DOHH2 (cell line): ENCODE data around the gene METTL24.

Experiments
- H3F3A ChIP-seq: fragments of 200-600 bp; sonication (generic), shearing (Covaris generic); 2 replicates; pipeline ENCODE4 v1.6.0; 2016; ENCODE audit warnings: antibody characterized with exemption, mild to moderate bottlenecking; ENCODE audit not compliant: control insufficient read depth, insufficient read depth
- H3K27ac ChIP-seq: fragments of 200-600 bp; sonication (generic); 2 replicates; pipeline ENCODE4 v1.5.1; 2014; ENCODE audit warnings: low read depth, mild to moderate bottlenecking, low read length, moderate library complexity
- H3K27me3 ChIP-seq: fragments of 200-600 bp; sonication (generic); 2 replicates; pipeline ENCODE4 v1.6.1; 2014; ENCODE audit warnings: mild to moderate bottlenecking, low read length, mixed read lengths; ENCODE audit not compliant: control insufficient read depth
- H3K36me3 ChIP-seq: fragments of 200-600 bp; sonication (generic); 2 replicates; pipeline ENCODE4 v1.6.1; 2014; ENCODE audit warnings: mild to moderate bottlenecking, low read length, moderate library complexity, mixed read lengths; ENCODE audit not compliant: control insufficient read depth
- H3K4me1 ChIP-seq: fragments of 200-600 bp; sonication (generic); 2 replicates; pipeline ENCODE4 v1.6.1; 2014; ENCODE audit warnings: mild to moderate bottlenecking, low read length, mixed read lengths; ENCODE audit not compliant: control insufficient read depth
- H3K4me2 ChIP-seq: fragments of 200-600 bp; sonication (generic); 2 replicates; pipeline ENCODE4 v1.6.0; 2014; ENCODE audit warnings: mild to moderate bottlenecking, low read length, moderate library complexity
- H3K4me3 ChIP-seq: fragments of 200-600 bp; sonication (generic); 2 replicates; pipeline ENCODE4 v1.5.1; 2014; ENCODE audit warnings: mild to moderate bottlenecking, low read length, mixed read lengths
- H3K79me2 ChIP-seq: fragments of 200-600 bp; sonication (generic); 2 replicates; pipeline ENCODE4 v1.6.1; 2014; ENCODE audit warnings: mild to moderate bottlenecking, low read length, mixed read lengths; ENCODE audit not compliant: control insufficient read depth
- H3K9me2 ChIP-seq: fragments of 200-600 bp; sonication (generic); replicated peaks from 2 replicates; pipeline ENCODE4 v1.6.1; 2014; ENCODE audit warnings: mild to moderate bottlenecking, low read length, mixed read lengths; ENCODE audit not compliant: control insufficient read depth
- H3K9me3 ChIP-seq: fragments of 200-600 bp; sonication (generic); 2 replicates; pipeline ENCODE4 v1.6.1; 2014; ENCODE audit warnings: antibody characterized with exemption, low read length, mixed read lengths; ENCODE audit not compliant: control insufficient read depth, insufficient read depth
- H4K20me1 ChIP-seq: fragments of 200-600 bp; sonication (generic); 2 replicates; pipeline ENCODE4 v1.6.0; 2014; ENCODE audit warnings: low read depth, mild to moderate bottlenecking, antibody characterized with exemption, low read length, moderate library complexity; ENCODE audit not compliant: control insufficient read depth, insufficient read depth
- EZH2phosphoT487 ChIP-seq: fragments of 200-600 bp; sonication (generic); IDR thresholded peaks from 2 replicates; pipeline ENCODE4 v1.6.1; 2017; ENCODE audit warnings: borderline replicate concordance, mild to moderate bottlenecking, antibody characterized with exemption, low read length, moderate library complexity, mixed read lengths
- TF ChIP-seq, protein P1 (sequence below): fragments of 200-600 bp; sonication (generic); IDR thresholded peaks from one replicate; pipeline ENCODE4 v1.5.1; 2014; ENCODE audit warnings: antibody characterized with exemption, mild to moderate bottlenecking, low read depth, low read length; ENCODE audit not compliant: poor library complexity, severe bottlenecking

Gene METTL24

DNA sequence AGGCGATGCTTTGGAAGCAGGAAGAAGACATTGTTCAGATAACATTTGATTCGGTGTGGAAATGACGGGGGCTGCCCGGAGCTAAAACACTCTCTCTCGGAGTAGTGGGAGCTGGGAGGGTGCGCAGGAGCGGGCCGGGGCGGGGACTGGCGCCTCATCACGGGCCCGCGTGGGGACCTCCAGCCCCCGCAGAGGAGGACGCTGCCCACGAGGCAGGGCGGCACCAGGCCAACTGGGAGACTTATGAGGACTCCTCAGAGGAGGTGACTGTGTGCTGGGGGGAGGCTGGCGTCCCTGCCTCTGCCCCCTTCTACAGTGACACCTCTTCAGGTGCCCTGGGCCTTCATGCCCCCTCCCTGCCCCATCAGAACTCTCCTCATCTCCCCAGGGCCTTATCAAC, 42.1 kb upstream of the METTL24 start:
- Histone ChIP-seq H3K4me3 (no peak overlapping the region), H3K9me3 (no peaks in the 10 kb centered on the region), H3K36me3 (no peaks in the 10 kb centered on the region), H3F3A (no peaks in the 10 kb centered on the region), H4K20me1 (no peaks in the 10 kb centered on the region), H3K79me2 (no peaks in the 10 kb centered on the region), H3K27ac (no peak overlapping the region), H3K27me3 (peaks cover 8% of the 10 kb centered on the region; the same call in 1 of the 2 replicates), H3K4me1 (no peaks in the 10 kb centered on the region), H3K9me2 (no peaks in the 10 kb centered on the region), H3K4me2 (no peak overlapping the region)
- no peak for TF ChIP-seq EZH2phosphoT487
- TF ChIP-seq, protein P1, sequence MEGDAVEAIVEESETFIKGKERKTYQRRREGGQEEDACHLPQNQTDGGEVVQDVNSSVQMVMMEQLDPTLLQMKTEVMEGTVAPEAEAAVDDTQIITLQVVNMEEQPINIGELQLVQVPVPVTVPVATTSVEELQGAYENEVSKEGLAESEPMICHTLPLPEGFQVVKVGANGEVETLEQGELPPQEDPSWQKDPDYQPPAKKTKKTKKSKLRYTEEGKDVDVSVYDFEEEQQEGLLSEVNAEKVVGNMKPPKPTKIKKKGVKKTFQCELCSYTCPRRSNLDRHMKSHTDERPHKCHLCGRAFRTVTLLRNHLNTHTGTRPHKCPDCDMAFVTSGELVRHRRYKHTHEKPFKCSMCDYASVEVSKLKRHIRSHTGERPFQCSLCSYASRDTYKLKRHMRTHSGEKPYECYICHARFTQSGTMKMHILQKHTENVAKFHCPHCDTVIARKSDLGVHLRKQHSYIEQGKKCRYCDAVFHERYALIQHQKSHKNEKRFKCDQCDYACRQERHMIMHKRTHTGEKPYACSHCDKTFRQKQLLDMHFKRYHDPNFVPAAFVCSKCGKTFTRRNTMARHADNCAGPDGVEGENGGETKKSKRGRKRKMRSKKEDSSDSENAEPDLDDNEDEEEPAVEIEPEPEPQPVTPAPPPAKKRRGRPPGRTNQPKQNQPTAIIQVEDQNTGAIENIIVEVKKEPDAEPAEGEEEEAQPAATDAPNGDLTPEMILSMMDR = no peak

DNA sequence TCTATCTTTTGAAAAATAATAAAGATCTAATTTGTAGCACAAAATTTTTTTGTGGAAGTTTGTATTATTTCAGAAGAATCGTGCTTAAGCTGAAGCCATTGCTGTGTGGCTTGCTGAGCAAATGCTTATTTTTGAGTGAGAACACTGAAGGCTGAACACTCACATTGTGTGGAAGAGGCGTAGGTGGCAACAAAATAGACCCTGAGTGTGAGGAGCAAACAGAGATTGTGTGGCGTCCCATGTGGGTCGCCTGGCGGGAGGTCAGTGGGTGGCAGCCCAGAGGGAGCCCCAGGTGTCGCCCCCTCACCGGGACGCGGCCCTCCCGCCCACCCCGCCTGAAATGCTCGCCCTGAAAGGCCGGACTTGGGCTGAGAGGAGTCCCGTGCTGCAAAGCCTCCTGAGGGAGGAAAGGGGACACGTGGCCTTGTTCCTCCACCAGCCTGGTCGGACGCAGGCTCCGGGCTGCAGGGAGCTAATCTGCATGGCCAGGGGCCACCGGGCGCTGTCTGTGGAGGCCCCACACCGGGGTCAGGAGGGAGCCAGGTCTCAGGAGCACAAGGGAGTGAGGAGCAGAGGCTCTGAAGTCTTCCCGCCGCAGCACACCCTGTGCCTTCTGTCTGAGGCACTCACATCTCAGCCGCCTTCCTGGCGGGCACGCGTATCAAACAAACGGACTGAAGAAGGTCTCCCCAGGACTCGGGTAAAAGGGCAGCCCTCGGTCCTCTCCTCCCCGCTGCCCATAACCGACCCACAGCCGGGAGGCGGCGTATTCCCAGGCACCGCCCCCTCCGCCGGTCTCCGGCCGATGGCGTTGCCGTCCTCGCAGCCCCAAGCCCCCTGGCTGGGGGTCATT, 41.3 kb upstream of the METTL24 start:
- peaks cover 5% of the 10 kb centered on the region; the same call in 1 of the 2 replicates for H3K27me3 ChIP-seq
- no peaks in the 10 kb centered on the region for H3K79me2 ChIP-seq
- no peaks in the 10 kb centered on the region for H3K9me2 ChIP-seq
- TF ChIP-seq EZH2phosphoT487 = no peak
- TF ChIP-seq, protein P1 = no peak
- no peaks in the 10 kb centered on the region for H4K20me1 ChIP-seq
- H3K4me3 ChIP-seq = no peak overlapping the region
- no peaks in the 10 kb centered on the region for H3K36me3 ChIP-seq
- H3F3A ChIP-seq = no peaks in the 10 kb centered on the region
- no peak overlapping the region for H3K27ac ChIP-seq
- no peak overlapping the region for H3K4me2 ChIP-seq
- H3K4me1 ChIP-seq = no peaks in the 10 kb centered on the region
- no peaks in the 10 kb centered on the region for H3K9me3 ChIP-seq

DNA sequence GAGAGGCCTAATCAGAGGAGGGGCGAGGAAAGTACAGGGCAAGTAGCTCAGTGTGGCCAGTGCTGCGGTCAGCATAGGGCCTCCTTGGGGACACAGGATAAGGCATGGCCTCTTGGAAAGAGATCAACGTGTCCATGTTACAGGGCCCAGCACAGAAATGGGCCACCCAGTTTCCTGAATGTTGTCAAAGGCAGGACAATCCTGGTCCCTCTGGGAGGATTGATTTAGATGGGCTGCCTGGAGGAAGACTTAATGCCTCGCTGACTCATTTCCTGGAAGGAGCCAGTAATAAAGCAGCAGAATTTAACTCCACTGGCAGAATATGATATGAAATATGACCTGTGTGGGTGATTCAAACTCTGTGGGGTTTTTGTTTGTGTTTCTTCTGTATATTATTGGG, 40.6 kb upstream of the METTL24 start:
- H3K4me2 ChIP-seq = no peak overlapping the region
- no peaks in the 10 kb centered on the region for H4K20me1 ChIP-seq
- H3K27me3 ChIP-seq = 0 out of 2 replicates have a peak, but pooled peaks cover 4% of the 10 kb centered on the region
- no peak overlapping the region for H3K27ac ChIP-seq
- no peaks in the 10 kb centered on the region for H3K36me3 ChIP-seq
- H3K4me1 ChIP-seq = no peaks in the 10 kb centered on the region
- no peak for TF ChIP-seq EZH2phosphoT487
- TF ChIP-seq, protein P1 = no peak
- no peaks in the 10 kb centered on the region for H3K79me2 ChIP-seq
- H3K4me3 ChIP-seq = no peak overlapping the region
- H3F3A ChIP-seq = no peaks in the 10 kb centered on the region
- no peaks in the 10 kb centered on the region for H3K9me2 ChIP-seq
- H3K9me3 ChIP-seq = no peaks in the 10 kb centered on the region
